WTC11 (cell line): ENCODE data around the gene CCDC24. TPM values are rescaled to one million over a fixed set of nuclear protein-coding genes. Genes with fewer than 3 reads are reported as not detected.
A peak's percentile ranks its signal among the peaks of the same experiment; 100 is the strongest.

Experiments used
- ATAC-seq: fragments of 200-7000 bp; cut with Tn5 transposase; 2 replicates; pipeline ENCODE4 v1.10.0; 2021; ENCODE audit warnings: mild to moderate bottlenecking, moderate library complexity
- CTCF ChIA-PET: fragments of 300-600 bp; sonication (Branson Sonifier 250); formaldehyde crosslinking; loops from one replicate; lab custom pipeline; 2021; ENCODE audit warnings: antibody characterized with exemption; lab: Charles Lee
- POLR2A ChIA-PET: fragments of 350-600 bp; sonication (Branson Sonifier 250); formaldehyde crosslinking; loops from one replicate; lab custom pipeline; 2021; ENCODE audit warnings: antibody characterized with exemption; lab: Charles Lee
- DNase-seq: peaks from one replicate; pipeline ENCODE4 v3.0.0; 2021; ENCODE audit warnings: low spot score
- H3K27ac Mint-ChIP-seq: 2 replicates; pipeline ENCODE4 v1.8.0; 2021; ENCODE audit warnings: mixed read lengths
- H3K27me3 Mint-ChIP-seq: 2 replicates; pipeline ENCODE4 v1.8.0; 2021; ENCODE audit warnings: low read depth, mild to moderate bottlenecking, moderate library complexity, mixed read lengths
- H3K36me3 Mint-ChIP-seq: 2 replicates; pipeline ENCODE4 v1.8.0; 2021; ENCODE audit warnings: mixed read lengths
- H3K4me1 Mint-ChIP-seq: 2 replicates; pipeline ENCODE4 v1.8.0; 2022; ENCODE audit warnings: mixed read lengths
- H3K4me3 Mint-ChIP-seq: 2 replicates; pipeline ENCODE4 v1.8.0; 2021; ENCODE audit warnings: mild to moderate bottlenecking, moderate library complexity, mixed read lengths
- H3K9me3 Mint-ChIP-seq: 2 replicates; pipeline ENCODE4 v1.8.0; 2021; ENCODE audit warnings: mixed read lengths
- ATF1 ChIP-seq: sonication (generic); formaldehyde crosslinking; IDR thresholded peaks from 2 replicates; pipeline ENCODE4 v1.8.1; 2023; ENCODE audit warnings: mild to moderate bottlenecking, moderate library complexity, missing genetic modification reagents
- CREM ChIP-seq: sonication (generic); formaldehyde crosslinking; IDR thresholded peaks from 2 replicates; pipeline ENCODE4 v1.8.1; 2022; ENCODE audit warnings: mild to moderate bottlenecking, missing genetic modification reagents, moderate library complexity
- CTCF ChIP-seq: fragments of 200-600 bp; IDR thresholded peaks from 2 replicates; pipeline ENCODE4 v1.8.0; 2022; ENCODE audit warnings: antibody characterized with exemption
- EMX1 ChIP-seq: fragments of 250-450 bp; sonication (Bioruptor Pico); IDR thresholded peaks from 2 replicates; pipeline ENCODE4 v1.8.0; 2021; ENCODE audit warnings: mild to moderate bottlenecking
- ESRRA ChIP-seq: sonication (generic); formaldehyde crosslinking; IDR thresholded peaks from 2 replicates; pipeline ENCODE4 v1.8.1; 2022; ENCODE audit warnings: mild to moderate bottlenecking, missing genetic modification reagents, borderline replicate concordance
- FOXJ3 ChIP-seq: sonication (generic); formaldehyde crosslinking; IDR thresholded peaks from 2 replicates; pipeline ENCODE4 v1.9.0; 2021; ENCODE audit warnings: missing genetic modification reagents, mild to moderate bottlenecking, borderline replicate concordance
- FOXP1 ChIP-seq: sonication (generic); formaldehyde crosslinking; IDR thresholded peaks from 2 replicates; pipeline ENCODE4 v1.8.0; 2022; ENCODE audit warnings: missing genetic modification reagents, mild to moderate bottlenecking, moderate library complexity, borderline replicate concordance
- GRHL2 ChIP-seq: fragments of 250-450 bp; sonication (Bioruptor Pico); IDR thresholded peaks from 2 replicates; pipeline ENCODE4 v1.8.0; 2022; ENCODE audit warnings: mild to moderate bottlenecking, moderate library complexity; ENCODE audit not compliant: insufficient replicate concordance, severe bottlenecking
- IRF1 ChIP-seq: sonication (generic); formaldehyde crosslinking; IDR thresholded peaks from 2 replicates; pipeline ENCODE4 v1.8.0; 2023; ENCODE audit warnings: missing genetic modification reagents
- IRF2 ChIP-seq: sonication (generic); formaldehyde crosslinking; IDR thresholded peaks from 2 replicates; pipeline ENCODE4 v1.8.0; 2022; ENCODE audit warnings: low read depth, missing genetic modification reagents, borderline replicate concordance
- MAX ChIP-seq: sonication (generic); formaldehyde crosslinking; IDR thresholded peaks from 2 replicates; pipeline ENCODE4 v1.8.0; 2022; ENCODE audit warnings: mild to moderate bottlenecking, missing genetic modification reagents
- NFATC4 ChIP-seq: fragments of 250-450 bp; sonication (Bioruptor Pico); IDR thresholded peaks from 2 replicates; pipeline ENCODE4 v1.9.0; 2021; ENCODE audit warnings: mild to moderate bottlenecking
- NFYB ChIP-seq: sonication (generic); formaldehyde crosslinking; conservative IDR thresholded peaks from 2 replicates; pipeline ENCODE4 v1.8.0; 2022; ENCODE audit warnings: low read depth, missing genetic modification reagents
- PRDM15 ChIP-seq: sonication (generic); formaldehyde crosslinking; IDR thresholded peaks from 2 replicates; pipeline ENCODE4 v1.8.0; 2022; ENCODE audit warnings: missing genetic modification reagents
- PREB ChIP-seq: sonication (generic); formaldehyde crosslinking; IDR thresholded peaks from 2 replicates; pipeline ENCODE4 v1.8.1; 2022; ENCODE audit warnings: mild to moderate bottlenecking, missing genetic modification reagents, moderate library complexity, borderline replicate concordance
- RELA ChIP-seq: sonication (generic); formaldehyde crosslinking; IDR thresholded peaks from 2 replicates; pipeline ENCODE4 v1.8.1; 2022; ENCODE audit warnings: missing genetic modification reagents, mild to moderate bottlenecking, borderline replicate concordance
- SOX15 ChIP-seq: fragments of 250-450 bp; sonication (Bioruptor Pico); IDR thresholded peaks from 2 replicates; pipeline ENCODE4 v1.9.0; 2021; ENCODE audit warnings: mild to moderate bottlenecking
- TEAD1 ChIP-seq: sonication (generic); formaldehyde crosslinking; IDR thresholded peaks from 2 replicates; pipeline ENCODE4 v1.8.0; 2022; ENCODE audit warnings: mild to moderate bottlenecking, missing genetic modification reagents
- ZNF219 ChIP-seq: sonication (generic); formaldehyde crosslinking; IDR thresholded peaks from 2 replicates; pipeline ENCODE4 v1.8.0; 2023; ENCODE audit warnings: missing genetic modification reagents, mild to moderate bottlenecking, borderline replicate concordance
- ZNF317 ChIP-seq: sonication (generic); formaldehyde crosslinking; IDR thresholded peaks from 2 replicates; pipeline ENCODE4 v1.8.1; 2023; ENCODE audit warnings: low read depth, mild to moderate bottlenecking, moderate library complexity, missing genetic modification reagents, borderline replicate concordance
- ZNF396 ChIP-seq: fragments of 250-450 bp; sonication (Bioruptor Pico); IDR thresholded peaks from 2 replicates; pipeline ENCODE4 v1.8.0; 2021; ENCODE audit warnings: mild to moderate bottlenecking, moderate library complexity, borderline replicate concordance
- total RNA-seq: library from RNA; stranded (reverse); gene quantifications from 3 replicates; pipeline ENCODE4 v1.2.3, GENCODE V29; 2021

CCDC24 gene
- total RNA-seq, 1 experiment from 2014 or later = 12.1 TPM

- POLR2A ChIA-PET = no interaction called here
- H3K27ac Mint-ChIP-seq = peak overlapping the region; percentile 15; the same call in 1 of the 2 replicates
- 0 out of 2 replicates have a peak, but pooled peaks cover 4% of the 10 kb centered on the region for H3K36me3 Mint-ChIP-seq
These were observed 35.9 kb downstream of the CCDC24 start for GRCh38 chr1:44027320-44027719.

GRCh38 chr1:44029260-44029910 is 38.0 kb downstream of the CCDC24 start:
- ATAC-seq = peak; percentile 18
- no peak for DNase-seq
- Mint-ChIP-seq H3K4me3 (peak overlapping the region; percentile 91), H3K27me3 (no peaks in the 10 kb centered on the region), H3K4me1 (peaks cover 47% of the 10 kb centered on the region), H3K27ac (peak overlapping the region; percentile 91), H3K36me3 (no peaks in the 10 kb centered on the region), H3K9me3 (no peaks in the 10 kb centered on the region)
- CTCF ChIA-PET = interaction anchor here (1.4 to 2.2 kb wide), 2 partner anchors 23 to 95 kb away, joined by 6 read pairs; no protein-coding TSS in a partner anchor
- POLR2A ChIA-PET = interaction anchor here (0.5 to 1.0 kb wide), 3 partner anchors 18 to 41 kb away, joined by 3 to 4 read pairs (median 3); no protein-coding TSS in a partner anchor
- TF ChIP-seq FOXP1 (CRISPR knock-in tag) (no peak), MAX (CRISPR knock-in tag) (0 out of 2 replicates have a peak, but pooled peaks have one; percentile 8), SOX15 (CRISPR knock-in tag) (no peak), CREM (CRISPR knock-in tag) (peak; percentile 27; the same call in 1 of the 2 replicates), CTCF (no peak), NFYB (CRISPR knock-in tag) (no peak), ZNF396 (CRISPR knock-in tag) (no peak), ATF1 (CRISPR knock-in tag) (no peak), TEAD1 (CRISPR knock-in tag) (no peak), NFATC4 (CRISPR knock-in tag) (no peak), PRDM15 (CRISPR knock-in tag) (peak; percentile 53; the same call in 1 of the 2 replicates)

More at GRCh38 chr1:44027320-44027719, 35.9 kb downstream of the CCDC24 start:
- Mint-ChIP-seq H3K27me3 (no peaks in the 10 kb centered on the region), H3K4me3 (no peak overlapping the region), H3K9me3 (no peaks in the 10 kb centered on the region), H3K4me1 (peaks cover 34% of the 10 kb centered on the region)
- no peak for ATAC-seq
- CTCF ChIA-PET = interaction anchor here (0.6 to 2.2 kb wide), 2 partner anchors 9 to 16 kb away, joined by 3 to 13 read pairs; no protein-coding TSS in a partner anchor
- no peak for TF ChIP-seq PREB (CRISPR knock-in tag)
- TF ChIP-seq CTCF = no peak
- TF ChIP-seq ZNF219 (CRISPR knock-in tag) = no peak
- TF ChIP-seq NFATC4 (CRISPR knock-in tag) = no peak
- TF ChIP-seq RELA (CRISPR knock-in tag) = no peak
- TF ChIP-seq EMX1 (CRISPR knock-in tag) = no peak
- TF ChIP-seq ESRRA (CRISPR knock-in tag) = no peak
- TF ChIP-seq FOXJ3 = no peak
- TF ChIP-seq GRHL2 (CRISPR knock-in tag) = no peak
- TF ChIP-seq IRF1 (CRISPR knock-in tag) = no peak
- TF ChIP-seq NFYB (CRISPR knock-in tag) = no peak
- no peak for TF ChIP-seq IRF2 (CRISPR knock-in tag)
- TF ChIP-seq ZNF317 = no peak
- no peak for DNase-seq
